Measurements from ENCODE around the gene BDH1. TPM values are rescaled to one million over a fixed set of nuclear protein-coding genes. Genes with fewer than 3 reads are reported as not detected.
"Not testable (repeated sequence)": the region's sequence is repeated elsewhere in the genome, so short reads cannot be mapped to it uniquely, and the experiment has no call there.

Gene BDH1
- total RNA-seq, 1 donor from 2014 or later = 90.0 TPM

GRCh38 chr3:197592361-197593045 lies 36.7 kb upstream of the BDH1 start:
- Histone ChIP-seq H3K9me3 (replicated peaks) (no peaks in the 10 kb centered on the region), H3K4me1 (no peaks in the 10 kb centered on the region), H3K4me3 (no peak overlapping the region), H3K36me3 (no peaks in the 10 kb centered on the region), H3K27me3 (ENCODE audit: low read depth) (no peaks in the 10 kb centered on the region), H3K27ac (replicated peaks) (no peak overlapping the region)
- DNase-seq = no peak
- no peak for TF ChIP-seq CTCF (IDR thresholded peaks at IDR 0.05; ENCODE audit: borderline replicate concordance)
- intact Hi-C loops (cut with micrococcal nuclease) = no loop called here

GRCh38 chr3:197591816-197592215 lies 36.0 kb upstream of the BDH1 start:
- Histone ChIP-seq H3K9me3 (replicated peaks) (no peaks in the 10 kb centered on the region), H3K27ac (replicated peaks) (no peak overlapping the region), H3K27me3 (ENCODE audit: low read depth) (no peaks in the 10 kb centered on the region), H3K4me3 (no peak overlapping the region), H3K4me1 (no peaks in the 10 kb centered on the region), H3K36me3 (no peaks in the 10 kb centered on the region)
- intact Hi-C loops (cut with micrococcal nuclease) = no loop called here
- TF ChIP-seq CTCF (IDR thresholded peaks at IDR 0.05; ENCODE audit: borderline replicate concordance) = no peak
- DNase-seq = no peak

- intact Hi-C loops (cut with micrococcal nuclease) = no loop called here
- no peaks in the 10 kb centered on the region for H3K27me3 ChIP-seq (ENCODE audit: low read depth)
- no peak for TF ChIP-seq CTCF (IDR thresholded peaks at IDR 0.05; ENCODE audit: borderline replicate concordance)
- no peaks in the 10 kb centered on the region for H3K9me3 ChIP-seq (replicated peaks)
- no peaks in the 10 kb centered on the region for H3K4me1 ChIP-seq
- no peak overlapping the region for H3K27ac ChIP-seq (replicated peaks)
- no peak for DNase-seq
- no peak overlapping the region for H3K4me3 ChIP-seq
- H3K36me3 ChIP-seq = no peaks in the 10 kb centered on the region
These were observed 34.7 kb upstream of the BDH1 start for GRCh38 chr3:197590313-197590962.

GRCh38 chr3:197589545-197589944 lies 33.8 kb upstream of the BDH1 start:
- no peak for TF ChIP-seq CTCF (IDR thresholded peaks at IDR 0.05; ENCODE audit: borderline replicate concordance)
- Histone ChIP-seq H3K27ac (replicated peaks) (no peak overlapping the region), H3K9me3 (replicated peaks) (no peaks in the 10 kb centered on the region), H3K36me3 (no peaks in the 10 kb centered on the region), H3K27me3 (ENCODE audit: low read depth) (no peaks in the 10 kb centered on the region), H3K4me3 (no peak overlapping the region), H3K4me1 (no peaks in the 10 kb centered on the region)
- intact Hi-C loops (cut with micrococcal nuclease) = no loop called here
- no peak for DNase-seq

- H3K4me1 ChIP-seq; H3K9me3 ChIP-seq (replicated peaks); H3K4me3 ChIP-seq; intact Hi-C loops (cut with micrococcal nuclease); DNase-seq; H3K27ac ChIP-seq (replicated peaks); H3K27me3 ChIP-seq (ENCODE audit: low read depth); H3K36me3 ChIP-seq: not testable (repeated sequence)
These were observed 31.0 kb upstream of the BDH1 start for GRCh38 chr3:197586768-197587167.

- TF ChIP-seq CTCF (IDR thresholded peaks at IDR 0.05; ENCODE audit: borderline replicate concordance) = no peak
- H3K4me3 ChIP-seq = no peak overlapping the region
- intact Hi-C loops (cut with micrococcal nuclease) = no loop called here
- no peaks in the 10 kb centered on the region for H3K27me3 ChIP-seq (ENCODE audit: low read depth)
- DNase-seq = no peak
- no peak overlapping the region for H3K27ac ChIP-seq (replicated peaks)
- H3K4me1 ChIP-seq = no peaks in the 10 kb centered on the region
- no peaks in the 10 kb centered on the region for H3K36me3 ChIP-seq
- no peaks in the 10 kb centered on the region for H3K9me3 ChIP-seq (replicated peaks)
These were observed 30.4 kb upstream of the BDH1 start for GRCh38 chr3:197586181-197586580.

Measured in left ventricle myocardium inferior (tissue), 1 donor.